Activated naive CD8-positive, alpha-beta T cell treated with anti-CD3 and anti-CD28 coated beads for 36 hours (primary cell): ENCODE results near the gene GREB1. TPM values are rescaled to one million over a fixed set of nuclear protein-coding genes. Genes with fewer than 3 reads are reported as not detected.

Source experiments
- DNase-seq: peaks from one replicate; pipeline ENCODE4 v3.0.0; 2021
- H3K27ac Mint-ChIP-seq: one replicate; pipeline ENCODE4 v1.8.0; 2022; ENCODE audit warnings: mild to moderate bottlenecking, moderate library complexity, mixed read lengths
- H3K27me3 Mint-ChIP-seq: one replicate; pipeline ENCODE4 v1.8.0; 2022; ENCODE audit warnings: mild to moderate bottlenecking, mixed read lengths
- H3K36me3 Mint-ChIP-seq: one replicate; pipeline ENCODE4 v1.8.0; 2021; ENCODE audit warnings: mild to moderate bottlenecking, mixed read lengths
- H3K4me1 Mint-ChIP-seq: one replicate; pipeline ENCODE4 v1.8.0; 2021; ENCODE audit warnings: mixed read lengths
- H3K4me3 Mint-ChIP-seq: one replicate; pipeline ENCODE4 v1.8.0; 2022; ENCODE audit warnings: mild to moderate bottlenecking, moderate library complexity, mixed read lengths
- H3K9me3 Mint-ChIP-seq: one replicate; pipeline ENCODE4 v1.8.0; 2022; ENCODE audit warnings: mixed read lengths
- total RNA-seq, 2 experiments: library from RNA; stranded (reverse); gene quantifications; one replicate each; pipeline ENCODE4 v1.2.3, GENCODE V29; 2021

Gene GREB1
- total RNA-seq, 2 experiments from 2014 or later: 0.52 to 1.0 TPM

- H3K4me3 Mint-ChIP-seq: no peak overlapping the region
- no peaks in the 10 kb centered on the region for H3K36me3 Mint-ChIP-seq
- peaks cover 5% of the 10 kb centered on the region for H3K4me1 Mint-ChIP-seq
- no peak overlapping the region for H3K27ac Mint-ChIP-seq
- H3K9me3 Mint-ChIP-seq: no peaks in the 10 kb centered on the region
- H3K27me3 Mint-ChIP-seq: peaks cover 54% of the 10 kb centered on the region
- no peak for DNase-seq
These were observed 22.4 kb downstream of the GREB1 start for GRCh38 chr2:11556101-11556806.

DNA sequence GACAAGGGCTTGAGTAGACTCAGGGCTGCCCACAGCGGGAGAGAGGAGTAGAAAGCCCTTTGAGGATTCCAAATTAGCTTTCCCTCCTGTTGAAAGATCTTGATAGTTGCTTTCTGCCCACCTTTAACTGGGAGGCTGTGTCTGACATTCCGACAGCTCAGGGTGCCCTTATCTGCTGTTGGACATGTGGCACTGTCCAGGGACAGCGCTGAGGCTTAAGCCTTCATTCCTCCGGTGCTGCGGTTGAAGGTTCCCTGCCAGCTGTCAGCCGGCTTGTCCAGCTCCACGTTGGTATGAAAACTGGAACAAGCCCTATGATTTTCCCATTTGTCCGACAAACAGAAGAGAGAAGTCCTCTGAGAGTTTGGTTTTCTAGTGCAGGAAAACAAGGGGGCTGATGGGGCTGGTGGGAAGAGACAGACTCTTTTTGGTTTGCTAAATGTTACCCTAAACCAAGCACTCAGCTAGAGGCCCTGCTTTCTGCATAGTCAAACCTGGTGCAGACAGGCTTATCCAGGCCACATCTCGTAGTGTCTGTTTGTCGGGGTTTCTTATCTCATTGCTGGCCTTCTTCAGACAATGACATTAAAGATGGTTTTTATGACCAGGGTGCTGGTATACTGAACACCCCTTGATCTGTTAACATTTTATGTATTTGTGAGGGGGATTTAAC, 24.5 kb downstream of the GREB1 start:
- no peaks in the 10 kb centered on the region for H3K9me3 Mint-ChIP-seq
- peaks cover 52% of the 10 kb centered on the region for H3K27me3 Mint-ChIP-seq
- no peak for DNase-seq
- no peaks in the 10 kb centered on the region for H3K36me3 Mint-ChIP-seq
- H3K4me3 Mint-ChIP-seq: no peak overlapping the region
- no peak overlapping the region for H3K27ac Mint-ChIP-seq
- peaks cover 5% of the 10 kb centered on the region for H3K4me1 Mint-ChIP-seq

DNA sequence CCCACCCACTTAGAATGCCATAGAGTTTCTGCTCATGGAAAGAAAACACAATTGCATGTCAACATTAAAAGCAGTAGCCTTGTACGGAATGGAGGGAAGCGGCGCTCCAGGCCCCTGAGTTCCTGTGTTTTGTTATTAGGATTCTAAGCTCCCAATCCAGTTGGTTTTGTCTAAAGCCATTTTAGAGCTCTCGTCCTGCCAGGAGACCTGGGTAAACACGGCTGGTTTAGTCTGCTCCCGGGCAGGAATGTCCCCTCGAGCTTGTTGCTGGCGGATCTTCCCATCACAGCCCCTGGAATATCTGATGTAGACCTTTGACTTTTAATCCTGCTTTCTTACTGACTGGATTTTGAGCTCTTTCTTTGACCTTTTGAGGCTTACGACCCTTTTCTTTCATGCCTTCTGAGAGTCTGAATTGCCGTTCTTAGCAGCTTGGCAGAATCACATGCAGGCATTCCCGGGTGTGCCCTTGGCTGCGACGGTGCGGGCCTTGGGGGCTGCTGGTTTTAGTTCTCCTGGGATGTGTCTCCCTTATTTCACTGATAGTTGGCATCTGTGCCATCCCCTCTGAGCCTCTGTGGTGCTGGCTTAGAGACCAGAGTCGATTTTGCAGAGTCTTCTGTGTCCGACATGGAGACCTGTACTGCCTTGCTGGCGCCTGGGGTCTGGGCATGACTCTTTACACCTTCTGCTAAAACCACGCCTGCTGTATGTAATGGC, 25.4 kb downstream of the GREB1 start:
- Mint-ChIP-seq H3K27me3 (peaks cover 45% of the 10 kb centered on the region), H3K27ac (no peak overlapping the region), H3K4me1 (peaks cover 3% of the 10 kb centered on the region), H3K36me3 (no peaks in the 10 kb centered on the region), H3K9me3 (no peaks in the 10 kb centered on the region), H3K4me3 (no peak overlapping the region)
- DNase-seq: no peak

- H3K36me3 Mint-ChIP-seq: no peaks in the 10 kb centered on the region
- no peaks in the 10 kb centered on the region for H3K9me3 Mint-ChIP-seq
- no peak overlapping the region for H3K27ac Mint-ChIP-seq
- H3K4me3 Mint-ChIP-seq: no peak overlapping the region
- no peak for DNase-seq
- H3K27me3 Mint-ChIP-seq: peaks cover 40% of the 10 kb centered on the region
- no peaks in the 10 kb centered on the region for H3K4me1 Mint-ChIP-seq
These were observed 25.9 kb downstream of the GREB1 start for GRCh38 chr2:11559786-11560155.

DNA sequence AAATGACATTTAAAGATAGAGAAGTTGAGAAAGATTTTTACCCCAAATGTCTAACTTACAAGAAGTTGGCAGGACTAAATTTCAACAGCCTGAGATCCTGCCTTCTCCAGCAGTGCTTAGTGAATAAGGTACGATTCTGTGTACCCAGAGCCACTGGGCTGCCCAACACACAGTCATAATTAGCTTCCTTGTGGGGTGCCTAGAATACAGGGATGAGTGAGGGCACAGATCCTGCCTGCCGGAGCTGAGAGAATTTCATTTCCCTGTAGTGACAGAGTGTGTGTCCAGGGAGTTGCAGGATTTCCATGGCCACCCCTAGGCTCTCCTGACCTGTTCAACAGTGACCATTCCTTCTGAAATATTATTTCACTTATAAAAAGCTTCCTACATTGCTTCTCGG, 27.0 kb downstream of the GREB1 start:
- Mint-ChIP-seq H3K27ac (no peak overlapping the region), H3K9me3 (no peaks in the 10 kb centered on the region), H3K4me3 (no peak overlapping the region), H3K36me3 (no peaks in the 10 kb centered on the region), H3K27me3 (peaks cover 30% of the 10 kb centered on the region), H3K4me1 (no peaks in the 10 kb centered on the region)
- DNase-seq: no peak

DNA sequence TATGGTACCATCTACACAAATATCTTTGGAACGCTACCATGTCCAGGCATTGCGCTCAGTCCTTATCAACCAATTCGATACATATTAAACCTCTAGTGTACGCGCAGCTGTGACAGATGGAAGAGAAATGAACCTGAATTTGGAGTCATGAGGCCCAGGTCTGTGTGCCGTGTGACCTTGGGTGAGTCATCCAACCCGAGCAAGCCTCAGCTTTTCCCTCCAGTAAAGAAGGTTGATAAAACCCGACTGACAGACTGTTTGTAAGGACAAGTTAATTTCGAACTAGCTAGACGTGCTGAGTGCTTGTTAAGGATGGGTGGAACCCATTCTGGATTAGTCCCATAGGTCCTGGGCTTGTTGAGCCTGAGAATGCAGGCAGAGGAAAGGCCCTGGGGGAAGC, 28.2 kb downstream of the GREB1 start:
- no peaks in the 10 kb centered on the region for H3K36me3 Mint-ChIP-seq
- DNase-seq: no peak

GRCh38 chr2:11562476-11562875, 28.6 kb downstream of the GREB1 start:
- Mint-ChIP-seq H3K27me3 (peaks cover 17% of the 10 kb centered on the region), H3K4me3 (no peak overlapping the region), H3K4me1 (no peaks in the 10 kb centered on the region), H3K36me3 (no peaks in the 10 kb centered on the region), H3K9me3 (no peaks in the 10 kb centered on the region), H3K27ac (no peak overlapping the region)
- no peak for DNase-seq

More for the DNA sequence above, 28.2 kb downstream of the GREB1 start:
- H3K27ac Mint-ChIP-seq: no peak overlapping the region
- H3K27me3 Mint-ChIP-seq: peaks cover 20% of the 10 kb centered on the region
- H3K4me1 Mint-ChIP-seq: no peaks in the 10 kb centered on the region
- no peaks in the 10 kb centered on the region for H3K9me3 Mint-ChIP-seq
- no peak overlapping the region for H3K4me3 Mint-ChIP-seq

DNA sequence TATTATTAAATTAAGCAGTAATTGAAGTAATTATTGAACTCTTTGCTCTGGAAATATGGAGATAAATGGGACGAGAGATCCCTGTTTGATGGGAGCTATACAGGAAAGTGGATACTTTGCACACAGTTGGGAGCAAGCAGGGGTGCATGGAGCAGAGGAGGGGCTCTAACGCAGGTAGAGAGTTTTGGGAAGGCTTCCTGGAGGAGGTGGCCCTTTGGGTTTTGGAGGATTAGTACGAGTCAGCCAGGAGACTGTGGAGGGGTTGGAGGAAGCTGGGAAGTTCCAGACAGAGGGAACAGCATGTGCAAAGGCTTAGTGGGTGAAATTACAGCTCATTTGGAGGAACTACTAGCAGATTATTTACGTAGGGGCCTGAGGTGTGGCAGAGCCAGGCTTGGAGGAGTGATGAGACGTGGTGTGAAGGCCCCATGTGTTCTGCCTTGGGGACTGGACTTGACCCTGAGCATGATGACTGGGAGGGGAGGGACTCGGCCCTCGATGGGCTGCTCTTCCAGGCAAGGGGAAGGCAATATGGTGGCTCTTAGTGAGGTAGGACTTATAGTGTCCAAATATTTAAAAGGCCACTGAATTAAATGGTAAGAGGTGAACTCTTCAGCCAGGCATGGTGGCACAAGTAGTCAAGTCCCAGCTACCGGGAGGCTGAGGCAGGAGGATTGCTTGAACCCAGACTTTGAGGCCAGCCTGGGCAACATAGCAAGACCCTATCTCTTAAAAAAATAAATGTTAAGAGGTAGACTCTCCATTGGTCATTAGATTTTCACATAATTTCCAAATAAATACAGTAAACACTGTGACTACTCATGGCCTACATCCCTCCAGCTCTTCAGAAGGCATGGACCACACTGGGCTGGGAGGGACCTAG, 30.2 kb downstream of the GREB1 start:
- Mint-ChIP-seq H3K9me3 (no peaks in the 10 kb centered on the region), H3K36me3 (no peaks in the 10 kb centered on the region), H3K27me3 (peaks cover 11% of the 10 kb centered on the region), H3K27ac (no peak overlapping the region), H3K4me3 (no peak overlapping the region), H3K4me1 (no peaks in the 10 kb centered on the region)
- no peak for DNase-seq

DNA sequence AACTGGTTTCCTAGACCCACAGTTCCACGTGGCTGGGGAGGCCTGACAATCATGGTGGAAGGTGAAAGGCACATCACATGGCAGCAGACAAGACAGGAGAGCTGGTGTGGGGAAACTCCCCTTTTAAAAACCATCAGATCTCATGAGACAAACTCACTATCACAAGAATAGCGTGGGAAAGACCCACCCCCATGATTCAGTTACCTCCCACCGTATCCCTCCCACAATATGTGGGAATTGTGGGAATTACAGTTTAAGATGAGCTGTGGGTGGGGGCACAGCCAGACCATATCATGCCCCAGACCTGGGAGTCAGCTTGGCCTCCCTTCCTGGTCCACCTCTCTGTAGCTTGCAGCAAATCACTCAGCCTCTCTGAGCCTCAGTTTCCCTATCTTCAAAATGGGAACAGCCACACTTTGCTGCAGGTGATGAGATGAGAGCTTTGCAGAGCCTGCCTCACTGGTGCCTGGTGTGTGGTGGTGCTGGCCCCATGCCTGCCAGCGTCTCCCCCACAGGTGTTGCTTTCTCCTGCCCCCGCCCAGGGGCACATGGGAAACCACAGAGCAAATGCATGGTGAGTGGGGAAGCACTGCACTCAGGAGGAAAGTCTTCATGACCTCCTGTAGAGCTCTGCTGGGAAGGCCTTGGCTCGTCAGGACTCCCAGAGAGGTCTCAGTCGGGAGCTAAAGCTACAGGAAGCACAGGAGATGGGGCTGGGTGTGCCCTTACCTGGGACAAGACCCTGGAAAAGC, 31.1 kb downstream of the GREB1 start:
- Mint-ChIP-seq H3K4me1 (no peaks in the 10 kb centered on the region), H3K27ac (no peak overlapping the region), H3K4me3 (no peak overlapping the region), H3K9me3 (no peaks in the 10 kb centered on the region), H3K36me3 (no peaks in the 10 kb centered on the region), H3K27me3 (peaks cover 3% of the 10 kb centered on the region)
- DNase-seq: no peak

DNA sequence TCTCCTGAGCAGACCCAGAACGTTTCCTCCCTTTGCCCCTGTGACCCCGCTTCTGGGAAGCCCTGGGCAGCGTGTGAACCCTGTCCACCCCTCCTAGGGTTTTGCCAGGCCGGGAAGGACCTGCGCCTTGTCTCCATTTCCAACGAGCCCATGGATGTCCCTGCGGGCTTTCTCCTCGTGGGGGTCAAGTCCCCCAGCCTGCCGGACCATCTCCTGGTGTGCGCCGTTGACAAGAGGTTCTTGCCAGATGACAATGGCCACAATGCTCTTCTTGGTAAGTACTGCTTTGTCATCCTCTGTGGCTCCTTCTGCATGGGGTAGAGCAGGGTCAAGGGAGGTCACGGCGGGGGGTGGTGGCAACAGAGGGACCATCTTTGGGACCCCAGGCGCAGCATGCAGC, 32.5 kb downstream of the GREB1 start:
- Mint-ChIP-seq H3K4me1 (no peaks in the 10 kb centered on the region), H3K27ac (no peak overlapping the region), H3K4me3 (no peak overlapping the region), H3K36me3 (no peaks in the 10 kb centered on the region), H3K9me3 (no peaks in the 10 kb centered on the region), H3K27me3 (no peaks in the 10 kb centered on the region)
- no peak for DNase-seq

GRCh38 chr2:11567631-11568031, 33.8 kb downstream of the GREB1 start:
- Mint-ChIP-seq H3K27me3 (no peaks in the 10 kb centered on the region), H3K4me1 (no peaks in the 10 kb centered on the region), H3K36me3 (no peaks in the 10 kb centered on the region), H3K4me3 (no peak overlapping the region), H3K9me3 (no peaks in the 10 kb centered on the region), H3K27ac (no peak overlapping the region)
- DNase-seq: no peak

DNA sequence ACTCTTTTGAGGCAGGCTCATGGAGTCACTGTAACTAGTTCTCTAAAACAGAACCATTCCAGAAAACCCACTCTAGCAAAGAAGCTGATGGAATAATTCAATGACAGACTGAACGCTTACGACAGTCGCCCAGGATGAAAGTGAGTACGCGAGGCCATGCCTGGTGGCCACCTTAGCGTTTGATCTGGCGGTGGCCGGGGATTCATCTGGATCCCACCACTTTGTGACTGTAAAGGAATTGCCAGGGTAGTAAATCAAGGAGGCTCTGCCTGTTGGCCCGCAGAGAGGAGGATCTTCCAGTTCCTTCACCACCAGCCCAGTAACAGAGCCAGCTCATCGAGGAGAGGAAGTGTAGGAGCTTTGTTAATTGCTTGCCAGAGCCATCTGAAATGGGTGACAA, 34.6 kb downstream of the GREB1 start:
- H3K27ac Mint-ChIP-seq: no peak overlapping the region
- no peak overlapping the region for H3K4me3 Mint-ChIP-seq
- no peaks in the 10 kb centered on the region for H3K27me3 Mint-ChIP-seq
- no peaks in the 10 kb centered on the region for H3K9me3 Mint-ChIP-seq
- DNase-seq: no peak
- H3K36me3 Mint-ChIP-seq: no peaks in the 10 kb centered on the region
- H3K4me1 Mint-ChIP-seq: no peaks in the 10 kb centered on the region

DNA sequence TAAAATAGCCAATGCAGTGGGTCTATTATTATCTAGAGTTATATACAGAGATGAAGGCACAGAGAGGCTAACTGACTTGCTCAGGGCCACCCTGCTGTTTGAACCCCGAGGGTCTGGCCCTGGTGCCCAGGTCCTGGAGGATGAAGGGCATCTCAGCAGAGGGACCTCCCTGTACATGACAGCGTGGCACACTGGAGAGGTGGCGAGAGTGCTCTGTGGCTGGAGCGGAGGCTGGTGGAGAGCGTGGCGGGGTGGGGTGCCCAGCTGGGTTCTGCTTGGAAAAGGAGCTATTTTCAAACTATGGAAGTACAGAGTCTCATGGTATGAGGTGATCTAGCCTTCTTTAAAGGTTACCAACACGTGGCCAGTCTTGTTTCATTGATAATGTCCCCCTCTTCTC, 35.8 kb downstream of the GREB1 start:
- Mint-ChIP-seq H3K4me1 (no peaks in the 10 kb centered on the region), H3K4me3 (no peak overlapping the region), H3K27ac (no peak overlapping the region), H3K36me3 (no peaks in the 10 kb centered on the region), H3K9me3 (no peaks in the 10 kb centered on the region), H3K27me3 (no peaks in the 10 kb centered on the region)
- no peak for DNase-seq

DNA sequence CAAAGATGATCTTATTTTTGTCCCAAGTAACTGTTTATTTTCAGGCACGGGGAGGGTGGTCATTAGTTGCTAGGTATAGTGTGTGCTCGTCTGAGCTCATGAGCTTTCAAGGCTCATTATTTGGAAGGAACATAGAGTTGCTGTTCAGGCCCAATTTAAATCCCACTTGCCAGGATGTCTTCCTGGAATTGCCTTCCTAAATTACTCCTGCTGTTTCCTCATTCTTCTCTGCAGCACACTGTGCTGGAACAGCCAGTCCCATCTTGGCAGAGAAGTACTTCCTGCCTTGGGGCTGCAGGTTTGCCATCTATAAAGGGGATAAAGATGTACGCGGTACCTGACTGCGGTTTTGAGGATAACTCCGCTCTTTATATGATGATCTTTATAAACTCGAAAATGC, 37.3 kb downstream of the GREB1 start:
- H3K27ac Mint-ChIP-seq: no peak overlapping the region
- DNase-seq: no peak
- H3K9me3 Mint-ChIP-seq: no peaks in the 10 kb centered on the region
- H3K4me1 Mint-ChIP-seq: no peaks in the 10 kb centered on the region
- no peaks in the 10 kb centered on the region for H3K27me3 Mint-ChIP-seq
- H3K4me3 Mint-ChIP-seq: no peak overlapping the region
- no peaks in the 10 kb centered on the region for H3K36me3 Mint-ChIP-seq
